Activated CD8-positive, alpha-beta memory T cell treated with anti-CD3 and anti-CD28 coated beads, Interleukin-2, amount 50 U/mL, for 4 hours (primary cell): ENCODE results near the gene TBC1D9.
"Not testable (repeated sequence)": the region's sequence is repeated elsewhere in the genome, so short reads cannot be mapped to it uniquely, and the experiment has no call there.

Experiments used
- DNase-seq: peaks from one replicate; pipeline ENCODE4 v3.0.0-alpha.2; 2020

TBC1D9 gene

DNA sequence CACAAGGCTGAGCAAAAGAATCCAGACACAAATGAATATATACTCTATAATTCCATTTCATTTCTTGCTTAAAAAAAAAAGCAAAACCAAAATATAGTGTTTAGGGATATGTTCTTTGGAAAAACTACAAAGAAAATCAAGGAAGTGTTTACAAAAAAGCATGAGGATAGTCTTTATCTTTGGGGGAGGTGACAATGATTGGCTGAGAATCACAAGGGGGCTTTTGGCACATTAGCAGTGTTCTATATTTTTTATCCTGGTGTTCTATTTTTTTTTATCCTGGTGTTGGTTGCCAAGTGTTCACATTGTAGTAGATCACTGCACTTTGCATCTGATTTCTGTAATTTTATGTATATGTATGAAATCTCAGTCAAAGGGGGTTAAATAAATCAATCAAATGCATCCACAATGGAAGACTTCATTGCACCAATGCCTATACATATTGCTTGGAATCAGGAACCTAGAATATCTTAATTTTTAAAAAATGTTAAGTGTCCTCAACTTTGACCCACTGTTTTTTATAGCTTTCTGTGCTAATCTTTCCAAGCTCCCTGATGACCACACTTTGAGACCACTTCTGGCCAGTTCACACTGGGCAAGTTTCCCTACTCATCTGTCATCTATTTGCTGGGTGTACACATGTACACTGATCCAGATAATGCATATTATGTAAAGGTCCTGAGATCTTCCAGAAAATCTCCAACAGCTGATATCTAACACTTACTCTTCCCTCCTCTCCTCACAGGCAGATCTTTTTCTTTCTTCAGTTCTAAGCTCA is 3.7 kb downstream of the TBC1D9 start:
- DNase-seq = no peak

DNA sequence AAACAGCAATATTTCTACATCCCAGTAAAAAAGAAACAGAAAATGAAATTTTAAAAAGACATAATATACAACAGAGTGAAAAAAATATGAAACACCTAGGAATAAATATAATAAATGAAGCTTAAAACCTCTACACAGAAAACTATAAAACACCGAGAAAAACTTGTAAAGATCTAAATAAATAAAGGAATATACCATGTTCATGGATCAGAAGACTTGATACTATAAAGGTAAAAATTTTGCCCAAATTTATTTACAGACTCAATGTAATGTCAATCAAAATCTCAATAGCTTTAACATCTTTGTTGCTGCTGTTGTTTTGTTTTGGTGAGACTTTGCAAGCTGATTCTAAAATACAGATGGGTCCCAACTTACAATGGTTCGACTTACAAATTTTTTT is 5.7 kb downstream of the TBC1D9 start:
- no peak for DNase-seq

DNA sequence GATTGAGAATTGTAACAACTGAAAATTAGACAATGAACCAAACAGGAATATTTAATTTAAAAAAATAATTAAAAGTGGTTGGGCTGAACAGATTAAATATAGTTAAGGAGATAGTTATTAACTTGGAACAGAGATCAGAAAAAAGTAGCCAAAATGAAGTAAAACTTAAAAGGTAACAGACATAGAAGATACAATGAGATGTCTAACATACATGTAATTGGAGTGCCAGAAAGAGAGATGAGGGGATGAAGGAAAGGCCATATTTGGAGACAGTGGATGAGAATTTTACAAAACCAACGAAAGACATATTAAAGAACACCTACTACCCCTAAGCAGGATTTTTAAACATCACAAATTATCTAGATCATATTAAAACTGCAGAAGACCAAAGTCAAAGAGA is 8.0 kb downstream of the TBC1D9 start:
- no peak for DNase-seq

- not testable (repeated sequence) for DNase-seq
Measured at GRCh38 chr4:140746546-140746945, 9.6 kb downstream of the TBC1D9 start.

- DNase-seq = no peak
Measured at GRCh38 chr4:140744421-140744820, 11.8 kb downstream of the TBC1D9 start.

DNA sequence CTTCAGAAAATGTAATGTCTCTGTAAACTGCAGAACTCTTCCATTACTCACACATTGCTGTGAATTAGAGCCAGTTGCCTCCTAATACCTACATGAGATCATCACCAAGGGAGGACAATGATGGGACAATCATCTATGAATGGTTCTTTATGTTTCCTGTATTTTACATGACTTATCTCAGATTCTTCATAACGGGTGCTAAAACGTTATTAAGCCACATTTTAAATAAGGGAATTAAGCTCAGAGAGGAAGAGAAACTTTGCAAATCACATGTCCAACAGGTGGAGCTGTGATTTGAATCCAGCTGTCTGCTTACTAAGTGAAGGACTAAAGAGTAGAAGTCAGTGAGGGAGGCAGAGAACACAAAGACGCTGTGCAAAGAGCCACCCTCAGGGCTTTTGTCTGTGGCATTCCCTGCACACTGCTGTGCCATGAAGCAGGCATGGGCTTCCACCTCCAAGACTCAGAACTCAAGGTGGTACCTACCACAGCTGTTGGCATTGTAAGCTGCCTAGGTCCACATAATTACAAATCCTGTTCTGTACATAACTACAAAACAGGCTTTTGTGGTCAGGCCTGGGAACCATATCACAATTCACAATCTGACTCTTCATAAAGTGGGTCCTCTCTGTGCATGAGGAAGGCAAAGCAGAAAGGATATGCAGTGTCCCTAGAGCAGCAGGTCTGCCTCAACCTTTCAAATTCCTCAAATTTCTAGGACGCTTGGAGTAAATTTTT is 12.8 kb downstream of the TBC1D9 start:
- no peak for DNase-seq

GRCh38 chr4:140742838-140743193 is 13.4 kb downstream of the TBC1D9 start:
- DNase-seq = no peak

- DNase-seq = no peak
Measured at GRCh38 chr4:140740906-140741670, 15.1 kb downstream of the TBC1D9 start.

- DNase-seq = no peak
Measured at GRCh38 chr4:140740422-140740821, 15.8 kb downstream of the TBC1D9 start.

GRCh38 chr4:140739971-140740370 is 16.2 kb downstream of the TBC1D9 start:
- DNase-seq = no peak

GRCh38 chr4:140738139-140738538 is 18.0 kb downstream of the TBC1D9 start:
- no peak for DNase-seq

GRCh38 chr4:140736669-140737343 is 19.4 kb downstream of the TBC1D9 start:
- DNase-seq = no peak

DNA sequence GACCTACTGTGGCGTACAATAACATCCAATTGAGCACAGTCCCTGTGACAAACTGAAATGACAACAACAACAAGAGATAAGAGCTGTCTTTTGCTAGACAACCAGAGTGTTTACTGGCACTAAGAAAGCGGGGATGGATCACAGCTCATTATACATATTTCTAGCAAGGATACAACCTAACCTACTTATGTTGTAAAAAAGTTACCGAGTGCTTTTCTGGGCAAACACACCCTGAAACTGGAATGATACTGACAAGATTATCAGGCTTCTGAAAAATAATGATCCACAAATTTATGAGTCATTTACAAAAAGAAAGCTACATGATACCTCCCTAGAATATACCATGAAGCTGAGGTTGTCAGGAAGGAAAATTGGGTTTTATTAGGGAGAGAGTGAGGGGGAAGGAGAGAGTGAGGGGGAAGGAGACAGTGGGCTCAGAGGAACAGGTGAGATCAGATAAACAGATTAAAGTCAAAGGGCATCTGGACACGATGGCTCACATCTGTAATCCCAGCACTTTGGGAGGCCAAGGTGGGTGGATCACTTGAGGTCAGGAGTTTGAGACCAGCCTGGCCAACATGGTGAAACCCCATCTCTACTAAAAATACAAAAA is 20.3 kb downstream of the TBC1D9 start:
- no peak for DNase-seq

DNA sequence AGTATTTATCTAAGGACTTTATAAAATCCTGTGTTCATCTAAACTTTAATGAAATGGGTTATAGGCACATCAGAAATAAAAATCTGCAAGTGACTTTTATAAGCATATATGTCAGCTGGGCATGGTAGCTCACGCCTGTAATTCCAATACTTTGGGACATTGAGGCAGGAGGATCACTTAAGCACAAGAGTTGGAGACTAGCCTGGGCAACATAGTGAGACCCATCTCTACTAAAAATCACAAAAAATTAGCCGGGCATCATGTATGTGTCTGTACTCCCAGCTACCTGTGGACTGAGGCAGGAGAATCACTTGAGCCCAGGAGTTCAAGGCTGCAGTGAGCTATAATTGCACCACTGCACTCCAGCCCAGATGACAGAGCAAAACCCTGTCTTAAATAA is 20.9 kb downstream of the TBC1D9 start:
- no peak for DNase-seq

- DNase-seq = no peak
Measured at GRCh38 chr4:140732780-140733179, 23.4 kb downstream of the TBC1D9 start.

- DNase-seq = no peak
Measured at GRCh38 chr4:140729344-140730049, 26.7 kb downstream of the TBC1D9 start.

DNA sequence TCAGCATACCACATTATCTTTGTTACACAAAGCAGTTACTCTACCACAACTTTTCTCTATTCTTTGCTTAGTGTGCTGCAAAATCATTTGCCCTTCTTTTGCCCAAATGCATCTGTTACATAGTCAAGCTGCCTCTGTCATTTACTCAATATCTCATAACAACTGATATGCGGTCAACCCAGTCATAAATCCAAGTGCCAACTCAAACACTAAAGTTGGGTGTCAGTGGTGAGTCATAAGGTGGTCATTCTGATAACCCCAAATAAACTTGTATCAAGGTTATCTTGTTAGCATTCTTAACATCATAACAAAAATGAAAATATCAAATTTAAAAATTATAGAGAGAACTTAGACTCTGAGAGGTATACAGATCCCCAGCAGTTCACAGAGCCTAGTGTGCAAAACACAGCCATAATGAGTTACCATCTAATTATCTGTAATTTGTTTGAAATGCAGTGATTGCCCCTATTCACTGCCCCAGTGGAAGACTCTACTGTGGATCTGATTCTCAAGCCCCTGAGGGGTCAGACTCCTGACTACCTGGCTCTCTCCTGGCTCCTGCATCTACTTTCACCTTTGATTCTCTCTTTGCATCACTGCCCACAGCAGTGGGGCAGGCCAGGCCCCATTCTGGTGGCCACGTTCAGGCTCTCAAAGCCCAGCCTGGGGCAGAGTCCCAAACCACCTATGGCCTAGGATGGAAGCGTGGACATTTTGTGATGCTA is 29.2 kb downstream of the TBC1D9 start:
- DNase-seq = no peak

- DNase-seq = no peak
Measured at GRCh38 chr4:140725556-140725955, 30.6 kb downstream of the TBC1D9 start.

- DNase-seq = no peak
Measured at GRCh38 chr4:140724760-140725159, 31.4 kb downstream of the TBC1D9 start.

DNA sequence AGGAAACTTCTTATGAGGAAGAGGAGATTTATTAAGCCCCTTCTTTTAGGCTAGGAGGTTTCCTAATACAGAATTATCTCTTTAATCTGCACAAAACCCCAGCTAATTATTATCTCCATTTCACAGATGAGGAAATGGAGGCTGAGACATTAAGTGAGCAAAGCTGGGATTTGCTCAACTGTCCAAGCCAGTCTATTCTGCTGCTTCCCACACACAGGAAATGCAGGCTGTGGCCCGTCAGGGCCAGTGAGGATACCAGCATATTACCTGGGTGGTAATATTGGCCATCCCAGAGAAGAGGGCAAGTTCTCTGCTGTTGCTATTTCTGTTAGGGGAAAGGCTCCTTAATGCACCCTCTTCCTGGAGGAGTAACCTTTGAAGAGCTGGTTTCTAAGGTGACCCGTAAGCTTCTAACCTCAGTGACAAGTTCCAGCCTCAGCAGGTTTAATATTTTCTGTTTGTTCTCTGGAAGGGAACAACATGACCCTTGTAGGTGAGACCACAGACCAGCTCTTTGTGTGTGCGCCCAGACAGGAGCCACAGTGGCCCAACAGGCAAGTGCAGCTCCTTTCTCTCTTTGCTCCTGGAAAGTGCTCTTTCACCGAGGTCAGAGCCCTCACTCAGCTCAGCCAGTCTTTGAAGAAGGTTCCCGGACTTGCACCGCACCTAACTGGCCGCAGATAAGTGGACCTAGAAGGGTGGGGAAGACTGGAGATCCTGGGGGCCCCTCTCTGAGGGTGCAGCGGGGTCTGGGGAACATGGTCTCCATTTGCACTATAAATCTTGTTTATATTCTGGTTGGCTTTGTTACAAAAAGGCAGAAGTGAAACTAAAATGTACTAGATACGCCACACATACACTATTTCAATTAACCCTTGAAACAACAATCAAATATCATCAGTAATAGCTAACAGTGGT is 35.5 kb downstream of the TBC1D9 start:
- DNase-seq = no peak
